ENCODE data around the gene FH. TPM values are rescaled to one million over a fixed set of nuclear protein-coding genes. Genes with fewer than 3 reads are reported as not detected.

FH gene
- total and polyA plus RNA-seq, 7 donors = 39.9 to 125 (median 69.2) TPM

DNA sequence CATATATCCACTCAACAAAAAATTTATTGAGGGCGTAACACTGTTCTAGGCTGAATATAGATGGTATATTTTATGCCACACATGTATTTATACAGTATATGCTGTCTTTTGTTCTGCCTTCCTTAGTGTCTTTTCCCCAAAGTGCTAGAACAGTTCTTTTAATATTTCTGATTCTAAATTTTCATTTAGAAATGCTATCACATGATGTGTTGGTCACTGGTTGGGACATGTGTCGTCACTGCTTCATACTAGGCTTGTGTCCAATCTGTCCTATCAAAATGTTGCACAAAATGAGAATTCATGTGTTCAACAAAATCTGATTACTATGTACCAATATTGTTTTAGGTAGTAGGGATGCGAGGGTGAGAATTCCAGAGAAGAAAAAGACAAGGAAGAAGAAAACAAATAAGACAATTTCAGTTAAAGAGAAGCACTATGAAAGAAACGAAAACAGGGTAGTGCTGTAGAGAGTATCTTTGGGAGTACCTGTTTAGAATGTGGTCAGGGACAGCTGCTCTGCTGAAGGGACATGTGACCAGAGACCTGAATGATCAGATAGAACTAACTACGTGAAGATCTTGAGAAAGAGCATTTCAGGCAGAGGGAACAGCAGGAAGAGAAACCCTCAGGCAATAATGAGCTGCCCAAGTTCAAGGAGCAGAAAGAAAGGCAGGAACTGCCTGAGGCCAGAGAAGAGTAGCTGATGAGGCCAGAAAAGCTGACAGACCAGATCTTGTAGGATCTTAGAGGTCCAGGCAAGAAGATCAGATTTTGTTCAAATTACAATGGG lies 14.0 kb upstream of the FH start:
- TF ChIP-seq POLR2A (IDR thresholded peaks at IDR 0.05) (no peak), EP300 (IDR thresholded peaks at IDR 0.05) (no peak), POLR2AphosphoS5 (IDR thresholded peaks at IDR 0.05) (no peak)
- TF ChIP-seq, protein P1, sequence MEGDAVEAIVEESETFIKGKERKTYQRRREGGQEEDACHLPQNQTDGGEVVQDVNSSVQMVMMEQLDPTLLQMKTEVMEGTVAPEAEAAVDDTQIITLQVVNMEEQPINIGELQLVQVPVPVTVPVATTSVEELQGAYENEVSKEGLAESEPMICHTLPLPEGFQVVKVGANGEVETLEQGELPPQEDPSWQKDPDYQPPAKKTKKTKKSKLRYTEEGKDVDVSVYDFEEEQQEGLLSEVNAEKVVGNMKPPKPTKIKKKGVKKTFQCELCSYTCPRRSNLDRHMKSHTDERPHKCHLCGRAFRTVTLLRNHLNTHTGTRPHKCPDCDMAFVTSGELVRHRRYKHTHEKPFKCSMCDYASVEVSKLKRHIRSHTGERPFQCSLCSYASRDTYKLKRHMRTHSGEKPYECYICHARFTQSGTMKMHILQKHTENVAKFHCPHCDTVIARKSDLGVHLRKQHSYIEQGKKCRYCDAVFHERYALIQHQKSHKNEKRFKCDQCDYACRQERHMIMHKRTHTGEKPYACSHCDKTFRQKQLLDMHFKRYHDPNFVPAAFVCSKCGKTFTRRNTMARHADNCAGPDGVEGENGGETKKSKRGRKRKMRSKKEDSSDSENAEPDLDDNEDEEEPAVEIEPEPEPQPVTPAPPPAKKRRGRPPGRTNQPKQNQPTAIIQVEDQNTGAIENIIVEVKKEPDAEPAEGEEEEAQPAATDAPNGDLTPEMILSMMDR (IDR thresholded peaks at IDR 0.05) = no peak
- no peaks in the 10 kb centered on the region for H3K36me3 ChIP-seq
- WGBS, 2 donors = 61 to 68% methylated on average over 5 of the region's 5 CpGs
- no peak overlapping the region for H3K4me3 ChIP-seq
- no peak overlapping the region for H3K27ac ChIP-seq
- no peaks in the 10 kb centered on the region for H3K4me1 ChIP-seq
- H3K9me3 ChIP-seq = no peaks in the 10 kb centered on the region
- no peaks in the 10 kb centered on the region for H3K27me3 ChIP-seq
- intact Hi-C loops (cut with DNase I) = no loop called here
- no peak for DNase-seq

DNA sequence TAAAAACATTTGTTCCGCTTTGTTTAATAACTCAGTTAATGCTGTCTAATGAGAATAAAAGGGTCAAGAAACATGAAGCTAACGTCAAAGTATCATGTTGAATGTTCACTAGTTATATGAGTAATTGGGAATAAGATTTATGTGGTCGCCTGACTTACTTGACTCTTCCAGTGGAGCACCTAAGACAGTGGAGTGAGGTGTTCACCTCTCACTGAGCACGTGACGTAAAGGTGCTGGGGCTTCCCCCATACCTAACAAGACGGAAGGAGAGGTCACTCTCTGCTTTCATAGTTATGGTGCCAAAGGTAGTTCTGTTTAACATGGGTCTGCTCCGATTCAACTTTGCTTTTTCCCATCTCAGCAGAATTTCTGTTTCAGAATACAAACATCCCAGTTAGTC lies 13.3 kb upstream of the FH start:
- Histone ChIP-seq H3K27me3 (no peaks in the 10 kb centered on the region), H3K27ac (no peak overlapping the region), H3K4me3 (no peak overlapping the region), H3K36me3 (no peaks in the 10 kb centered on the region), H3K9me3 (no peaks in the 10 kb centered on the region), H3K4me1 (no peaks in the 10 kb centered on the region)
- WGBS, 2 donors = 66 to 82% methylated on average over 7 of the region's 7 CpGs
- DNase-seq = no peak
- TF ChIP-seq, protein P1 (IDR thresholded peaks at IDR 0.05) = no peak
- no peak for TF ChIP-seq EP300 (IDR thresholded peaks at IDR 0.05)
- TF ChIP-seq POLR2A (IDR thresholded peaks at IDR 0.05) = no peak
- TF ChIP-seq POLR2AphosphoS5 (IDR thresholded peaks at IDR 0.05) = no peak
- intact Hi-C loops (cut with DNase I) = no loop called here

DNA sequence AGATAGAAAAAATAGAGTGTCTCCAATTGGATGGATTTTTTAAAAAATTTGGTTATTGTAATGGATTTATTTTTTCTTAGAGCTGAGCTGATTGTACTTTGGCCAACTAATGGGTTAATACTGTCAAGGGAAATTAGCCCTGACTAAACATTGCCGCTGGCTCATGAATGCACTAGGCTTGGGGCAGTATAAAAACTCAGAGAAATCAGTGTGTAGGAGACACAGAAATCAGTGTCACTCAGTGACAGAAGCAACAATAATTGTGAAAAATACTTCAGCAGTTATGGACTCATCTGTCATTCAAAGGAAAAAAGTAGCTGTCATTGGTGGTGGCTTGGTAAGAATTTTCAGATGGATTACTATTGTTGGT lies 12.6 kb upstream of the FH start, which contains the start of gene KMO:
KMO (plus strand) TSS at position 217 of the 370 bp plus-strand sequence; CDS start at position 284, 67 bp downstream.
- intact Hi-C loops (cut with DNase I) = no loop called here
- Histone ChIP-seq H3K36me3 (no peaks in the 10 kb centered on the region), H3K9me3 (no peaks in the 10 kb centered on the region), H3K4me3 (peak within 1 kb of the TSS; percentile 18 to 45 (median 39)), H3K27ac (peak within 1 kb of the TSS in 1 of 4 donors; percentile 18), H3K27me3 (no peaks in the 10 kb centered on the region), H3K4me1 (no peaks in the 10 kb centered on the region)
- no peak for DNase-seq
- WGBS, 2 donors = 1 to 10% methylated on average over 1 of the region's 1 CpG
- TF ChIP-seq POLR2A (IDR thresholded peaks at IDR 0.05) (no peak), EP300 (IDR thresholded peaks at IDR 0.05) (no peak), POLR2AphosphoS5 (IDR thresholded peaks at IDR 0.05) (no peak)
- TF ChIP-seq, protein P1 (IDR thresholded peaks at IDR 0.05) = no peak

DNA sequence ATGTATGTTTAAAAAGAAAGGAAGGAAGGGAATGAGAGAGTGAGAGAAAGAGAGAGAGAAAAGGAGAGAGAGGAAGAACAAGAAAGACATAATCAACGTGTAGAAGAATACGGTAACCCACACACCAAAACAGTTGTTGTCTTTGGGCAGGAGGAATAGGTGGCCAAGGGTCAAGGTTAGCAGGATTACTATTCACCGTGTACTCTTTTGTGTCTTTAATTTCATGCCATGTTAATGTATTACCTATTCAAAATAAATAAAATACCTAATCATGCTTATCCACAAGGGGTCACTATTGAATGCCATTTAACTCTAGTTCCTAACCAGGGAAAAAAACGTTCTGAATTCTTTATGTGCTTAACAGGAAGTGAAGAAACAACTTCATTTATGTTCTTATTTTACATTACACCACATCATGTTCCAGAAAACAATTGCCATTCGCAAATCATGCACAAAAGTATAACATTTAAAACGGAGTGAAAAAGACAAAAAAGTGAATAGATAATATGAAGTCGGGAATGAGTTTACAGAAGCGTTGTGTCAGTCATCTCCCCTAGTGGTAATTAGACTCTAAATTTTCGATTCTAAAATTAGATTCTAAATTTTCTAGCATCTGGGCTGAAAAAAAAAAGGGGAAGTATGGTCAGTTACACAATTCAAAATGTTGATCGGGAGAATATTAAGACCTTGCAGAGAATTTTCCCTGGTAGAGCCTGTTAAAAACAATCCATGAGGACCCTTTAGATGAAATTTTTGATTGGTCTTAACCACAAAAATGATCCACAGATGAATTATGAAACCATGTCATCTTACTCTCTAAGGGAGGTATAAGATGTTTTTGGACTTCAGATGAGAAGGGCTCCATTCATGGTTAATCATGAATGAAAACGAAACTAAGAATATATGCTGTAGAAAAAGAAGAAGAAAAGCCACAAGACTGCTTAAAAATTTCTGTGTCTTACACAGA lies 11.9 kb upstream of the FH start:
- Histone ChIP-seq H3K4me1 (no peaks in the 10 kb centered on the region), H3K9me3 (no peaks in the 10 kb centered on the region), H3K4me3 (peak overlapping the region; percentile 18 to 45 (median 39)), H3K27me3 (no peaks in the 10 kb centered on the region), H3K27ac (peak overlapping the region in 1 of 4 donors; percentile 18), H3K36me3 (no peaks in the 10 kb centered on the region)
- 0 to 4% methylated on average over 11 of the region's 11 CpGs for WGBS, 2 donors
- TF ChIP-seq, protein P1 (IDR thresholded peaks at IDR 0.05) = peak; percentile 18 to 49 (median 36)
- no peak for TF ChIP-seq EP300 (IDR thresholded peaks at IDR 0.05)
- DNase-seq = no peak
- intact Hi-C loops (cut with DNase I) = no loop called here

Data from sigmoid colon (tissue), 7 donors.